Measurements from ENCODE around the gene RABGEF1. TPM values are rescaled to one million over a fixed set of nuclear protein-coding genes. Genes with fewer than 3 reads are reported as not detected.

Gene RABGEF1
- total and polyA plus RNA-seq, 2 donors (not counting 1 experiment from before 2014, with no cell fraction given): 27.9 to 31.0 TPM

DNA sequence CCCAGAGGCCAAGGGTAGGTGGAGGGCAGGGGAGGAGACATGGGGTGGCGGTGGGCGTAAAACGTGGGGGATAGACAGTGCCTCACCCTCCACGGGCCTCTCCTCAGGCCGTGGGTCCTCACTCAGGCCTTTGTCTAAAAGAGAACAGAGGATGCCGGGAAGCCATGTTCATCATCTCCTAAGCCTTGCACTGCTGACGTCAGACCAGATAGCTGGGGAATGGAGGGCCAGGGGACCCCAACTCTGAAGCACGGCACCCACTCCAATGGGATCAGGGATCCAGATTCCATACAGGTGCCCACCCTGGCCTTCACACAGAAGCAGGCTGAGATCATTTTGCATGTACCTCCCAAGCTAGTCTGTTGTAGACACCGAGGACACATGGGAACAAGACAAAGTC lies 97.1 kb downstream of the RABGEF1 start:
- no peaks in the 10 kb centered on the region for H3K4me1 ChIP-seq (ENCODE audit: control insufficient read depth in 2 of 2, insufficient read depth in 2 of 2, low read length in 2 of 2)
- H3K27ac Mint-ChIP-seq: no peak overlapping the region
- 90% methylated on average over 8 of the region's 9 CpGs for WGBS (ENCODE audit: insufficient coverage)
- POLR2A ChIA-PET: no interaction called here
- no peak for DNase-seq
- no peak overlapping the region for H2AFZ ChIP-seq (ENCODE audit: insufficient read depth, low read depth, low read length, poor library complexity, severe bottlenecking)
- H3K9ac ChIP-seq (ENCODE audit: low read length): no peak overlapping the region
- TF ChIP-seq CTCF (IDR thresholded peaks at IDR 0.05) (no peak), EZH2 (IDR thresholded peaks at IDR 0.05; ENCODE audit: borderline replicate concordance, insufficient read depth, low read depth, low read length, poor library complexity, severe bottlenecking) (no peak)
- intact Hi-C loops (cut with micrococcal nuclease): no loop called here
- H4K20me1 ChIP-seq (ENCODE audit: control insufficient read depth, insufficient read depth, low read length, poor library complexity, severe bottlenecking): no peaks in the 10 kb centered on the region
- no peaks in the 10 kb centered on the region for H3K9me3 Mint-ChIP-seq (ENCODE audit: insufficient read depth)
- CTCF ChIA-PET: no interaction called here
- no peak overlapping the region for H3K4me3 Mint-ChIP-seq
- no peaks in the 10 kb centered on the region for H3K27me3 Mint-ChIP-seq
- no peak overlapping the region for H3K4me2 ChIP-seq (replicated peaks; ENCODE audit: low read depth, low read length, poor library complexity, severe bottlenecking)
- H3K4me3 ChIP-seq (ENCODE audit: control extremely low read depth in 1 of 5, extremely low read depth in 1 of 5, insufficient read depth in 1 of 5, low read depth in 2 of 5, low read length in 4 of 5): no peak overlapping the region
- no peaks in the 10 kb centered on the region for H3K4me1 Mint-ChIP-seq
- H3K9me3 ChIP-seq (ENCODE audit: control extremely low read depth in 1 of 3, control insufficient read depth in 2 of 3, insufficient read depth in 1 of 3, low read length in 2 of 3): peaks cover 0 to 13% (median 2%) of the 10 kb centered on the region in 3 donors
- H3K36me3 ChIP-seq (replicated peaks in 1 of 2; ENCODE audit: control extremely low read depth in 1 of 2, control insufficient read depth in 1 of 2, extremely low read depth in 1 of 2, insufficient read depth in 2 of 2, low read length in 1 of 2): no peaks in the 10 kb centered on the region
- no peaks in the 10 kb centered on the region for H3K79me2 ChIP-seq (ENCODE audit: control insufficient read depth, insufficient read depth, low read length)
- ATAC-seq (ENCODE audit: low read depth): no peak
- H3K27me3 ChIP-seq (replicated peaks in 1 of 4; ENCODE audit: control extremely low read depth in 1 of 4, control insufficient read depth in 3 of 4, insufficient read depth in 4 of 4, low read length in 3 of 4): no peaks in the 10 kb centered on the region
- no peak overlapping the region for H3K27ac ChIP-seq (ENCODE audit: low read length in 2 of 2)

DNA sequence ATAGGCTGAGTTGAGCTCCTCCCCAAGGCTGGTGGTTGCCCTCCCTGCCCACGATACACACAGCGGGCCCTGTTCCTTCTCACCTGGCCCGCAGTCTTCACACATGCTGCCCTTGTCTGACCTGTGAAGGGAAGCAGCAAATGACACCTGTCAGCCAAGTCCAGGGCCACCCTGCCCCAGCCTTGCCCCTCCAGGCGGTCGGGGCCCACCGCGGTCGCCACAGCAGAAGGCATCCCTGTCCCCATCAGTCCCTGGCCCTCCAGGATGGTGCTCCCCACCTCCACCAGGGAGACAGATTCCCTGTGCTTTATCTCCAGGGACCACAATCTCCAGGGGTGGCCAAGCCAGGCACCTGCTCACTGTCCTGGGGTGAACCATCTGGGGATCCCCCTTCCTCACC lies 99.3 kb downstream of the RABGEF1 start:
- DNase-seq (no peak), ATAC-seq (ENCODE audit: low read depth) (no peak)
- Mint-ChIP-seq H3K4me1 (peaks cover 12% of the 10 kb centered on the region), H3K4me3 (no peak overlapping the region), H3K9me3 (ENCODE audit: insufficient read depth) (no peaks in the 10 kb centered on the region), H3K27ac (no peak overlapping the region), H3K27me3 (no peaks in the 10 kb centered on the region)
- Histone ChIP-seq H3K9ac (ENCODE audit: low read length) (no peak overlapping the region), H3K4me1 (ENCODE audit: control insufficient read depth in 2 of 2, insufficient read depth in 2 of 2, low read length in 2 of 2) (peaks cover 4 to 8% of the 10 kb centered on the region in 2 donors), H4K20me1 (ENCODE audit: control insufficient read depth, insufficient read depth, low read length, poor library complexity, severe bottlenecking) (no peaks in the 10 kb centered on the region), H2AFZ (ENCODE audit: insufficient read depth, low read depth, low read length, poor library complexity, severe bottlenecking) (no peak overlapping the region), H3K27ac (ENCODE audit: low read length in 2 of 2) (no peak overlapping the region), H3K4me3 (ENCODE audit: control extremely low read depth in 1 of 5, extremely low read depth in 1 of 5, insufficient read depth in 1 of 5, low read depth in 2 of 5, low read length in 4 of 5) (no peak overlapping the region), H3K27me3 (replicated peaks in 1 of 4; ENCODE audit: control extremely low read depth in 1 of 4, control insufficient read depth in 3 of 4, insufficient read depth in 4 of 4, low read length in 3 of 4) (no peaks in the 10 kb centered on the region), H3K4me2 (replicated peaks; ENCODE audit: low read depth, low read length, poor library complexity, severe bottlenecking) (no peak overlapping the region), H3K36me3 (replicated peaks in 1 of 2; ENCODE audit: control extremely low read depth in 1 of 2, control insufficient read depth in 1 of 2, extremely low read depth in 1 of 2, insufficient read depth in 2 of 2, low read length in 1 of 2) (no peaks in the 10 kb centered on the region), H3K79me2 (ENCODE audit: control insufficient read depth, insufficient read depth, low read length) (no peaks in the 10 kb centered on the region), H3K9me3 (ENCODE audit: control extremely low read depth in 1 of 3, control insufficient read depth in 2 of 3, insufficient read depth in 1 of 3, low read length in 2 of 3) (peaks cover 0 to 13% (median 2%) of the 10 kb centered on the region in 3 donors)
- 93% methylated on average over 8 of the region's 8 CpGs for WGBS (ENCODE audit: insufficient coverage)
- ChIA-PET POLR2A (interaction anchor here (0.6 kb wide), 1 partner anchor 459 kb away, joined by 3 read pairs; no protein-coding TSS in a partner anchor), CTCF (no interaction called here)
- no peak for TF ChIP-seq CTCF (IDR thresholded peaks at IDR 0.05)
- no peak for TF ChIP-seq EZH2 (IDR thresholded peaks at IDR 0.05; ENCODE audit: borderline replicate concordance, insufficient read depth, low read depth, low read length, poor library complexity, severe bottlenecking)
- intact Hi-C loops (cut with micrococcal nuclease): loop anchor here (5.0 kb wide), 1 partner anchor 283 kb away; no protein-coding TSS in a partner anchor
